DND-41 (cell line): ENCODE measurements around the gene STARD13.

ENCODE experiments used
- ATAC-seq: fragments of 200-7000 bp; cut with Tn5 transposase; 3 replicates; pipeline ENCODE4 v1.9.1; 2021; ENCODE audit warnings: low read depth; ENCODE audit not compliant: insufficient read depth
- DNase-seq: peaks from one replicate; pipeline ENCODE4 v3.0.0-alpha.2; 2020
- H2AFZ ChIP-seq: 2 replicates; pipeline ENCODE4 v1.6.0; 2012; ENCODE audit warnings: low read depth, low read length
- H3K27ac ChIP-seq: 2 replicates; pipeline ENCODE4 v1.5.1; 2012; ENCODE audit warnings: low read length, inconsistent platforms
- H3K27me3 ChIP-seq: fragments of 200-600 bp; sonication (generic); 2 replicates; pipeline ENCODE4 v1.6.0; 2012; ENCODE audit warnings: low read length, mild to moderate bottlenecking, inconsistent platforms; ENCODE audit not compliant: insufficient read depth, poor library complexity
- H3K36me3 ChIP-seq: 2 replicates; pipeline ENCODE4 v1.5.1; 2012; ENCODE audit warnings: low read length, inconsistent platforms; ENCODE audit not compliant: insufficient read depth
- H3K4me1 ChIP-seq: 2 replicates; pipeline ENCODE4 v1.5.1; 2012; ENCODE audit warnings: mild to moderate bottlenecking, low read length; ENCODE audit not compliant: insufficient read depth
- H3K4me2 ChIP-seq: 2 replicates; pipeline ENCODE4 v1.6.0; 2012; ENCODE audit warnings: mild to moderate bottlenecking, moderate library complexity, low read length, inconsistent platforms; ENCODE audit not compliant: insufficient read depth
- H3K4me3 ChIP-seq, 2 experiments: fragments of 200-600 bp in 1 of 2; shearing (Covaris generic) in 1 of 2; 2 replicates each; pipeline ENCODE4 v1.5.1; 2012 to 2016; ENCODE audit warnings: inconsistent platforms in 2 of 2, low read length in 2 of 2, mild to moderate bottlenecking in 2 of 2, low read depth in 1 of 2, moderate library complexity in 1 of 2
- H3K79me2 ChIP-seq: 2 replicates; pipeline ENCODE4 v1.6.0; 2012; ENCODE audit warnings: low read length, inconsistent platforms; ENCODE audit not compliant: insufficient read depth
- H3K9ac ChIP-seq: 2 replicates; pipeline ENCODE4 v1.6.0; 2012; ENCODE audit warnings: low read depth, mild to moderate bottlenecking, inconsistent platforms, low read length, moderate library complexity
- H3K9me3 ChIP-seq: 2 replicates; pipeline ENCODE4 v1.5.1; 2012; ENCODE audit warnings: low read length, moderate library complexity, mild to moderate bottlenecking, inconsistent platforms; ENCODE audit not compliant: insufficient read depth, severe bottlenecking
- H4K20me1 ChIP-seq: 2 replicates; pipeline ENCODE4 v1.6.0; 2012; ENCODE audit warnings: low read length; ENCODE audit not compliant: insufficient read depth
- CTCF ChIP-seq: IDR thresholded peaks from 2 replicates; pipeline ENCODE4 v1.5.1; 2012; ENCODE audit warnings: borderline replicate concordance, low read length, moderate library complexity, mild to moderate bottlenecking; ENCODE audit not compliant: poor library complexity, severe bottlenecking; ENCODE audit errors: extremely low read depth
- EZH2 ChIP-seq: IDR thresholded peaks from 3 replicates; pipeline ENCODE4 v1.6.1; 2012; ENCODE audit warnings: borderline replicate concordance, low read depth, mild to moderate bottlenecking, moderate library complexity, low read length, inconsistent platforms; ENCODE audit not compliant: severe bottlenecking

Gene STARD13

GRCh38 chr13:33185853-33186252 is 99.7 kb downstream of the STARD13 start:
- ATAC-seq, result no peak
- Histone ChIP-seq H3K27me3 (no peaks in the 10 kb centered on the region), H3K79me2 (no peaks in the 10 kb centered on the region), H3K4me2 (no peak overlapping the region), H3K36me3 (no peaks in the 10 kb centered on the region), H3K27ac (no peak overlapping the region), H3K9me3 (no peaks in the 10 kb centered on the region), H4K20me1 (no peaks in the 10 kb centered on the region), H3K4me3 (no peak overlapping the region), H3K9ac (no peak overlapping the region), H2AFZ (no peak overlapping the region), H3K4me1 (no peaks in the 10 kb centered on the region)
- DNase-seq, result no peak
- no peak for TF ChIP-seq CTCF
- TF ChIP-seq EZH2, result no peak

- DNase-seq (no peak), ATAC-seq (no peak)
- no peak overlapping the region for H3K9ac ChIP-seq
- no peaks in the 10 kb centered on the region for H3K27me3 ChIP-seq
- H3K4me3 ChIP-seq, result no peak overlapping the region
- no peaks in the 10 kb centered on the region for H3K36me3 ChIP-seq
- H3K27ac ChIP-seq, result no peak overlapping the region
- TF ChIP-seq EZH2 (no peak), CTCF (no peak)
- H3K4me1 ChIP-seq, result no peaks in the 10 kb centered on the region
- no peak overlapping the region for H2AFZ ChIP-seq
- H3K79me2 ChIP-seq, result no peaks in the 10 kb centered on the region
- H4K20me1 ChIP-seq, result no peaks in the 10 kb centered on the region
- H3K4me2 ChIP-seq, result no peak overlapping the region
- H3K9me3 ChIP-seq, result no peaks in the 10 kb centered on the region
These were observed 101.0 kb downstream of the STARD13 start for GRCh38 chr13:33184530-33184929.

DNA sequence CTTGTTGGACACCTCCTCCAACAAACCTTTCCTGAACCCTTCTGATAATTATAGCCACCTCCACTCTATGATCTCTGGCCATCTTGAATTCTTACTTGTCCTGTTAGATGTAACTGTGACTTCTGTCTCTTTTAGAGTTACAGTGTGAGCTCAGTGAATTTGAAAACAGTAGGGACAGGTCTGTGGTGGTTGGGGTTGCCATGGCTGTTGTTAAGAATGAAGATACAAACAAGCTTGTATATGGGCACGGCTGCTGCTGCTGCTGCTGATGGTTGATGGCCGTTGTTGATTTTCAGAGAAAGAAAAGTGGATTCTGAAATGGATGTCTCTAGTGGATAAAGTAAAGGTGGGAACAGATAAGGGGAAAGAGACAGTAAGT is 101.5 kb downstream of the STARD13 start:
- H3K4me2 ChIP-seq, result no peak overlapping the region
- DNase-seq (no peak), ATAC-seq (no peak)
- H3K79me2 ChIP-seq, result no peaks in the 10 kb centered on the region
- H4K20me1 ChIP-seq, result no peaks in the 10 kb centered on the region
- H2AFZ ChIP-seq, result no peak overlapping the region
- H3K4me1 ChIP-seq, result no peaks in the 10 kb centered on the region
- no peak overlapping the region for H3K9ac ChIP-seq
- no peak overlapping the region for H3K4me3 ChIP-seq
- TF ChIP-seq CTCF (no peak), EZH2 (no peak)
- no peak overlapping the region for H3K27ac ChIP-seq
- no peaks in the 10 kb centered on the region for H3K27me3 ChIP-seq
- H3K9me3 ChIP-seq, result no peaks in the 10 kb centered on the region
- H3K36me3 ChIP-seq, result no peaks in the 10 kb centered on the region

- TF ChIP-seq CTCF, result no peak
- TF ChIP-seq EZH2, result no peak
- H3K9ac ChIP-seq, result no peak overlapping the region
- no peaks in the 10 kb centered on the region for H3K79me2 ChIP-seq
- no peak overlapping the region for H3K4me3 ChIP-seq
- H3K36me3 ChIP-seq, result no peaks in the 10 kb centered on the region
- no peak for DNase-seq
- no peak overlapping the region for H3K4me2 ChIP-seq
- H3K27me3 ChIP-seq, result no peaks in the 10 kb centered on the region
- H3K9me3 ChIP-seq, result no peaks in the 10 kb centered on the region
- no peak overlapping the region for H3K27ac ChIP-seq
- no peak for ATAC-seq
- H4K20me1 ChIP-seq, result no peaks in the 10 kb centered on the region
- H2AFZ ChIP-seq, result no peak overlapping the region
- H3K4me1 ChIP-seq, result no peaks in the 10 kb centered on the region
These were observed 102.0 kb downstream of the STARD13 start for GRCh38 chr13:33183431-33184111.
